ENCODE measurements around the gene EXD2.

DNA sequence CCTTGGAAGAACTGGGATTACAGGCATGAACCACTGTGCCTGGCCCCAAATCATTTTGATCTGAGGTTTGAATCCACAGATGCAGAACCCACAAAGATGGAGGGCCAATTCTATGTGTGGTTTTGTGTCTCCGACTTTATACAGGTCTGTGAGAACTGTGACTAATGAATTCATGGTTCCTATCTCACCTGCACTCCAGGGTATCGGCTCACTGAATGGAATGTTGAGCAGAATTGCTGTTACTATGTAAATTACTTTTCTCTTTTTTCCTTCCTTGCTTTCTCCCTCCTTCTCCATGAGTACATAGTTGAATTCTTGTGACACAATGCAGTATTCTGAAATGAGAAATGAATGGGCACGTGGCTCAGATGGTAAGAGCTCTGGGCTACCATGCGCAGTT is 47.6 kb downstream of the EXD2 start:
- TF ChIP-seq, protein P1, sequence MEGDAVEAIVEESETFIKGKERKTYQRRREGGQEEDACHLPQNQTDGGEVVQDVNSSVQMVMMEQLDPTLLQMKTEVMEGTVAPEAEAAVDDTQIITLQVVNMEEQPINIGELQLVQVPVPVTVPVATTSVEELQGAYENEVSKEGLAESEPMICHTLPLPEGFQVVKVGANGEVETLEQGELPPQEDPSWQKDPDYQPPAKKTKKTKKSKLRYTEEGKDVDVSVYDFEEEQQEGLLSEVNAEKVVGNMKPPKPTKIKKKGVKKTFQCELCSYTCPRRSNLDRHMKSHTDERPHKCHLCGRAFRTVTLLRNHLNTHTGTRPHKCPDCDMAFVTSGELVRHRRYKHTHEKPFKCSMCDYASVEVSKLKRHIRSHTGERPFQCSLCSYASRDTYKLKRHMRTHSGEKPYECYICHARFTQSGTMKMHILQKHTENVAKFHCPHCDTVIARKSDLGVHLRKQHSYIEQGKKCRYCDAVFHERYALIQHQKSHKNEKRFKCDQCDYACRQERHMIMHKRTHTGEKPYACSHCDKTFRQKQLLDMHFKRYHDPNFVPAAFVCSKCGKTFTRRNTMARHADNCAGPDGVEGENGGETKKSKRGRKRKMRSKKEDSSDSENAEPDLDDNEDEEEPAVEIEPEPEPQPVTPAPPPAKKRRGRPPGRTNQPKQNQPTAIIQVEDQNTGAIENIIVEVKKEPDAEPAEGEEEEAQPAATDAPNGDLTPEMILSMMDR (conservative IDR thresholded peaks at IDR 0.05; ENCODE audit: low read depth in 2 of 2) = no peak
- TF ChIP-seq EZH2 (IDR thresholded peaks at IDR 0.05; ENCODE audit: low read depth, unreplicated experiment) = no peak
- no peak for TF ChIP-seq CREB1 (CRISPR knock-in tag; IDR thresholded peaks at IDR 0.05; ENCODE audit: low read depth)
- TF ChIP-seq, protein P2, sequence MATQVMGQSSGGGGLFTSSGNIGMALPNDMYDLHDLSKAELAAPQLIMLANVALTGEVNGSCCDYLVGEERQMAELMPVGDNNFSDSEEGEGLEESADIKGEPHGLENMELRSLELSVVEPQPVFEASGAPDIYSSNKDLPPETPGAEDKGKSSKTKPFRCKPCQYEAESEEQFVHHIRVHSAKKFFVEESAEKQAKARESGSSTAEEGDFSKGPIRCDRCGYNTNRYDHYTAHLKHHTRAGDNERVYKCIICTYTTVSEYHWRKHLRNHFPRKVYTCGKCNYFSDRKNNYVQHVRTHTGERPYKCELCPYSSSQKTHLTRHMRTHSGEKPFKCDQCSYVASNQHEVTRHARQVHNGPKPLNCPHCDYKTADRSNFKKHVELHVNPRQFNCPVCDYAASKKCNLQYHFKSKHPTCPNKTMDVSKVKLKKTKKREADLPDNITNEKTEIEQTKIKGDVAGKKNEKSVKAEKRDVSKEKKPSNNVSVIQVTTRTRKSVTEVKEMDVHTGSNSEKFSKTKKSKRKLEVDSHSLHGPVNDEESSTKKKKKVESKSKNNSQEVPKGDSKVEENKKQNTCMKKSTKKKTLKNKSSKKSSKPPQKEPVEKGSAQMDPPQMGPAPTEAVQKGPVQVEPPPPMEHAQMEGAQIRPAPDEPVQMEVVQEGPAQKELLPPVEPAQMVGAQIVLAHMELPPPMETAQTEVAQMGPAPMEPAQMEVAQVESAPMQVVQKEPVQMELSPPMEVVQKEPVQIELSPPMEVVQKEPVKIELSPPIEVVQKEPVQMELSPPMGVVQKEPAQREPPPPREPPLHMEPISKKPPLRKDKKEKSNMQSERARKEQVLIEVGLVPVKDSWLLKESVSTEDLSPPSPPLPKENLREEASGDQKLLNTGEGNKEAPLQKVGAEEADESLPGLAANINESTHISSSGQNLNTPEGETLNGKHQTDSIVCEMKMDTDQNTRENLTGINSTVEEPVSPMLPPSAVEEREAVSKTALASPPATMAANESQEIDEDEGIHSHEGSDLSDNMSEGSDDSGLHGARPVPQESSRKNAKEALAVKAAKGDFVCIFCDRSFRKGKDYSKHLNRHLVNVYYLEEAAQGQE (IDR thresholded peaks at IDR 0.05; ENCODE audit: unreplicated experiment) = no peak
- no peak for TF ChIP-seq POLR2AphosphoS5 (IDR thresholded peaks at IDR 0.05; ENCODE audit: low read depth)
- TF ChIP-seq EZH2phosphoT487 (IDR thresholded peaks at IDR 0.05; ENCODE audit: unreplicated experiment) = no peak
- TF ChIP-seq, protein P3, sequence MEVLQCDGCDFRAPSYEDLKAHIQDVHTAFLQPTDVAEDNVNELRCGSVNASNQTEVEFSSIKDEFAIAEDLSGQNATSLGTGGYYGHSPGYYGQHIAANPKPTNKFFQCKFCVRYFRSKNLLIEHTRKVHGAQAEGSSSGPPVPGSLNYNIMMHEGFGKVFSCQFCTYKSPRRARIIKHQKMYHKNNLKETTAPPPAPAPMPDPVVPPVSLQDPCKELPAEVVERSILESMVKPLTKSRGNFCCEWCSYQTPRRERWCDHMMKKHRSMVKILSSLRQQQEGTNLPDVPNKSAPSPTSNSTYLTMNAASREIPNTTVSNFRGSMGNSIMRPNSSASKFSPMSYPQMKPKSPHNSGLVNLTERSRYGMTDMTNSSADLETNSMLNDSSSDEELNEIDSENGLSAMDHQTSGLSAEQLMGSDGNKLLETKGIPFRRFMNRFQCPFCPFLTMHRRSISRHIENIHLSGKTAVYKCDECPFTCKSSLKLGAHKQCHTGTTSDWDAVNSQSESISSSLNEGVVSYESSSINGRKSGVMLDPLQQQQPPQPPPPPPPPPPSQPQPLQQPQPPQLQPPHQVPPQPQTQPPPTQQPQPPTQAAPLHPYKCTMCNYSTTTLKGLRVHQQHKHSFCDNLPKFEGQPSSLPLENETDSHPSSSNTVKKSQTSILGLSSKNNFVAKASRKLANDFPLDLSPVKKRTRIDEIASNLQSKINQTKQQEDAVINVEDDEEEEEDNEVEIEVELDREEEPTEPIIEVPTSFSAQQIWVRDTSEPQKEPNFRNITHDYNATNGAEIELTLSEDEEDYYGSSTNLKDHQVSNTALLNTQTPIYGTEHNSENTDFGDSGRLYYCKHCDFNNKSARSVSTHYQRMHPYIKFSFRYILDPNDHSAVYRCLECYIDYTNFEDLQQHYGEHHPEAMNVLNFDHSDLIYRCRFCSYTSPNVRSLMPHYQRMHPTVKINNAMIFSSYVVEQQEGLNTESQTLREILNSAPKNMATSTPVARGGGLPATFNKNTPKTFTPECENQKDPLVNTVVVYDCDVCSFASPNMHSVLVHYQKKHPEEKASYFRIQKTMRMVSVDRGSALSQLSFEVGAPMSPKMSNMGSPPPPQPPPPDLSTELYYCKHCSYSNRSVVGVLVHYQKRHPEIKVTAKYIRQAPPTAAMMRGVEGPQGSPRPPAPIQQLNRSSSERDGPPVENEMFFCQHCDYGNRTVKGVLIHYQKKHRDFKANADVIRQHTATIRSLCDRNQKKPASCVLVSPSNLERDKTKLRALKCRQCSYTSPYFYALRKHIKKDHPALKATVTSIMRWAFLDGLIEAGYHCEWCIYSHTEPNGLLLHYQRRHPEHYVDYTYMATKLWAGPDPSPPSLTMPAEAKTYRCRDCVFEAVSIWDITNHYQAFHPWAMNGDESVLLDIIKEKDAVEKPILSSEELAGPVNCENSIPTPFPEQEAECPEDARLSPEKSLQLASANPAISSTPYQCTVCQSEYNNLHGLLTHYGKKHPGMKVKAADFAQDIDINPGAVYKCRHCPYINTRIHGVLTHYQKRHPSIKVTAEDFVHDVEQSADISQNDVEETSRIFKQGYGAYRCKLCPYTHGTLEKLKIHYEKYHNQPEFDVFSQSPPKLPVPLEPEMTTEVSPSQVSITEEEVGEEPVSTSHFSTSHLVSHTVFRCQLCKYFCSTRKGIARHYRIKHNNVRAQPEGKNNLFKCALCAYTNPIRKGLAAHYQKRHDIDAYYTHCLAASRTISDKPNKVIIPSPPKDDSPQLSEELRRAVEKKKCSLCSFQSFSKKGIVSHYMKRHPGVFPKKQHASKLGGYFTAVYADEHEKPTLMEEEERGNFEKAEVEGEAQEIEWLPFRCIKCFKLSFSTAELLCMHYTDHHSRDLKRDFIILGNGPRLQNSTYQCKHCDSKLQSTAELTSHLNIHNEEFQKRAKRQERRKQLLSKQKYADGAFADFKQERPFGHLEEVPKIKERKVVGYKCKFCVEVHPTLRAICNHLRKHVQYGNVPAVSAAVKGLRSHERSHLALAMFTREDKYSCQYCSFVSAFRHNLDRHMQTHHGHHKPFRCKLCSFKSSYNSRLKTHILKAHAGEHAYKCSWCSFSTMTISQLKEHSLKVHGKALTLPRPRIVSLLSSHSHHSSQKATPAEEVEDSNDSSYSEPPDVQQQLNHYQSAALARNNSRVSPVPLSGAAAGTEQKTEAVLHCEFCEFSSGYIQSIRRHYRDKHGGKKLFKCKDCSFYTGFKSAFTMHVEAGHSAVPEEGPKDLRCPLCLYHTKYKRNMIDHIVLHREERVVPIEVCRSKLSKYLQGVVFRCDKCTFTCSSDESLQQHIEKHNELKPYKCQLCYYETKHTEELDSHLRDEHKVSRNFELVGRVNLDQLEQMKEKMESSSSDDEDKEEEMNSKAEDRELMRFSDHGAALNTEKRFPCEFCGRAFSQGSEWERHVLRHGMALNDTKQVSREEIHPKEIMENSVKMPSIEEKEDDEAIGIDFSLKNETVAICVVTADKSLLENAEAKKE (CRISPR knock-in tag; IDR thresholded peaks at IDR 0.05) = no peak

Measured in GM23338 (cell line).